ENCODE results near the gene SDK1. TPM values are rescaled to one million over a fixed set of nuclear protein-coding genes. Genes with fewer than 3 reads are reported as not detected.

SDK1 gene
- total and polyA plus RNA-seq, 2 of the 8 experiments (the other 6 are each of a cell fraction or from before 2014, with no cell fraction given): 3.3 to 7.2 TPM

DNA sequence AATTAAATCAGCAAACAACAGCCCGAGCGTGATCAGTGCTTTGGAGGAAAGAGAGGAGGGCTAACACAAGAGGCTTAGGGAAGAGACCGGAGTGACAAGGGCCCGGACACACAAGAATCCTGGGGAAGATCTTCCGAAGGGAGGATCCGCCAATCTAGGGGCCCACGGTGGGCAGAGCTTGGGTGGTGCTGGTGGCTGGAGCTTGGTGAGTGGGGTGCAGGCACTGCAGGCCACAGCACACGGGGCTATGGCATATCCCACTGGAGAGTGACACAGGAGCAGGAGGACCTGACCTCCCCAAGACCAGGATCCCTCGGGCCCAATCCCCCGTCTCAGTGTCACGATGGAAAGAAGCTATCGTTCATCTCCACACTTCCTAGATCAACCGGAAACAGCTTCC is 909.8 kb downstream of the SDK1 start:
- Histone ChIP-seq H3K4me2 (ENCODE audit: insufficient read depth in 1 of 2, low read depth in 2 of 2, low read length in 2 of 2) (no peak overlapping the region), H2BK15ac (ENCODE audit: low read length) (no peak overlapping the region), H2BK12ac (ENCODE audit: low read depth, low read length) (no peak overlapping the region), H3K9me3 (ENCODE audit: insufficient read depth in 2 of 2, low read depth in 1 of 2, low read length in 1 of 2) (no peaks in the 10 kb centered on the region), H3K14ac (ENCODE audit: insufficient read length) (no peak overlapping the region), H3K27ac (ENCODE audit: low read depth, low read length) (no peak overlapping the region), H3K18ac (ENCODE audit: extremely low read depth, low read length) (no peak overlapping the region), H3K9ac (replicated peaks in 1 of 4; ENCODE audit: extremely low read depth in 1 of 4, low read depth in 3 of 4, low read length in 3 of 4) (no peak overlapping the region), H3K23me2 (ENCODE audit: low read depth, low read length) (no peaks in the 10 kb centered on the region; the same call in 1 of the 2 replicates), H4K91ac (replicated peaks; ENCODE audit: insufficient read length, low read length) (no peak overlapping the region), H2AK5ac (ENCODE audit: low read depth, low read length) (no peak overlapping the region), H2AFZ (ENCODE audit: low read length) (no peak overlapping the region), H3K4me1 (replicated peaks in 1 of 4; ENCODE audit: control insufficient read depth in 3 of 4, insufficient read depth in 4 of 4, low read length in 3 of 4) (no peaks in the 10 kb centered on the region; a peak in 1 of 7 replicates), H3K4me3 (ENCODE audit: extremely low read depth in 1 of 4, insufficient read depth in 2 of 4, low read depth in 3 of 4, low read length in 4 of 4) (no peak overlapping the region), H2BK120ac (replicated peaks; ENCODE audit: low read depth, low read length) (no peak overlapping the region), H3K79me2 (ENCODE audit: control insufficient read depth in 1 of 2, insufficient read depth in 2 of 2, low read length in 2 of 2) (no peaks in the 10 kb centered on the region), H2BK20ac (ENCODE audit: low read length) (no peak overlapping the region), H3K79me1 (ENCODE audit: low read depth, low read length) (no peaks in the 10 kb centered on the region), H4K5ac (ENCODE audit: insufficient read length, low read depth, low read length) (no peak overlapping the region), H3K36me3 (ENCODE audit: control insufficient read depth in 2 of 4, insufficient read depth in 4 of 4, low read length in 3 of 4) (no peaks in the 10 kb centered on the region), H4K20me1 (replicated peaks in 1 of 2; ENCODE audit: control insufficient read depth in 1 of 2, insufficient read depth in 2 of 2, low read length in 2 of 2) (no peaks in the 10 kb centered on the region), H4K8ac (ENCODE audit: extremely low read depth, insufficient read depth, low read length) (no peak overlapping the region), H3K27me3 (replicated peaks in 1 of 4; ENCODE audit: control insufficient read depth in 3 of 4, extremely low read depth in 1 of 4, insufficient read depth in 3 of 4, low read length in 3 of 4) (no peaks in the 10 kb centered on the region; a peak in 1 of 7 replicates), H2BK5ac (ENCODE audit: low read depth, low read length) (no peak overlapping the region), H3K23ac (ENCODE audit: insufficient read length) (no peak overlapping the region), H3K56ac (replicated peaks; ENCODE audit: insufficient read length, low read depth, low read length) (no peak overlapping the region), H3K4ac (replicated peaks; ENCODE audit: insufficient read length, low read depth, low read length) (no peak overlapping the region)
- no peak for DNase-seq (ENCODE audit: low read depth in 1 of 2, low spot score in 2 of 2)
- no peak for FAIRE-seq
- WGBS, 2 experiments (ENCODE audit: extremely low coverage in 1 of 2, insufficient coverage in 1 of 2, insufficient read length in 1 of 2, insufficient replicate concordance in 2 of 2, low coverage in 1 of 2, low lambda C conversion rate in 2 of 2, missing lambda C conversion rate in 1 of 2): 90% methylated on average over 13 of the region's 13 CpGs; no CpG with 5 or more reads in 1 of the 2 experiments
- POLR2A ChIA-PET (ENCODE audit: partially characterized antibody): no interaction called here
- CTCF ChIA-PET (ENCODE audit: partially characterized antibody): interaction anchor here (1.6 kb wide), 1 partner anchor 16 kb away, joined by 5 read pairs; no protein-coding TSS in a partner anchor
- no peak for TF ChIP-seq CTBP2 (IDR thresholded peaks at IDR 0.05; ENCODE audit: borderline replicate concordance, insufficient read depth, insufficient read length, low read length)
- no peak for TF ChIP-seq TBP (IDR thresholded peaks at IDR 0.05; ENCODE audit: low read depth, low read length)
- TF ChIP-seq TEAD4 (IDR thresholded peaks at IDR 0.05; ENCODE audit: low read depth, low read length): no peak
- no peak for TF ChIP-seq KDM1A (IDR thresholded peaks at IDR 0.05; ENCODE audit: borderline replicate concordance, low read length)
- no peak for TF ChIP-seq POLR2AphosphoS5 (IDR thresholded peaks at IDR 0.05; ENCODE audit: low read depth, low read length)
- TF ChIP-seq SIX5 (IDR thresholded peaks at IDR 0.05; ENCODE audit: low read depth, low read length): no peak
- TF ChIP-seq, protein P1, sequence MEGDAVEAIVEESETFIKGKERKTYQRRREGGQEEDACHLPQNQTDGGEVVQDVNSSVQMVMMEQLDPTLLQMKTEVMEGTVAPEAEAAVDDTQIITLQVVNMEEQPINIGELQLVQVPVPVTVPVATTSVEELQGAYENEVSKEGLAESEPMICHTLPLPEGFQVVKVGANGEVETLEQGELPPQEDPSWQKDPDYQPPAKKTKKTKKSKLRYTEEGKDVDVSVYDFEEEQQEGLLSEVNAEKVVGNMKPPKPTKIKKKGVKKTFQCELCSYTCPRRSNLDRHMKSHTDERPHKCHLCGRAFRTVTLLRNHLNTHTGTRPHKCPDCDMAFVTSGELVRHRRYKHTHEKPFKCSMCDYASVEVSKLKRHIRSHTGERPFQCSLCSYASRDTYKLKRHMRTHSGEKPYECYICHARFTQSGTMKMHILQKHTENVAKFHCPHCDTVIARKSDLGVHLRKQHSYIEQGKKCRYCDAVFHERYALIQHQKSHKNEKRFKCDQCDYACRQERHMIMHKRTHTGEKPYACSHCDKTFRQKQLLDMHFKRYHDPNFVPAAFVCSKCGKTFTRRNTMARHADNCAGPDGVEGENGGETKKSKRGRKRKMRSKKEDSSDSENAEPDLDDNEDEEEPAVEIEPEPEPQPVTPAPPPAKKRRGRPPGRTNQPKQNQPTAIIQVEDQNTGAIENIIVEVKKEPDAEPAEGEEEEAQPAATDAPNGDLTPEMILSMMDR (IDR thresholded peaks at IDR 0.05; ENCODE audit: control extremely low read depth in 1 of 3, insufficient read depth in 1 of 3, low read depth in 1 of 3, low read length in 3 of 3): no peak
- no peak for TF ChIP-seq BCL11A (IDR thresholded peaks at IDR 0.05; ENCODE audit: low read depth in 2 of 2, low read length in 2 of 2)
- no peak for TF ChIP-seq RBBP5 (IDR thresholded peaks at IDR 0.05; ENCODE audit: borderline replicate concordance, low read depth, low read length)
- TF ChIP-seq HDAC6 (IDR thresholded peaks at IDR 0.05; ENCODE audit: low read depth, low read length): no peak
- TF ChIP-seq GTF2F1 (IDR thresholded peaks at IDR 0.05; ENCODE audit: borderline replicate concordance, low read depth, low read length): no peak
- no peak for TF ChIP-seq POU5F1 (IDR thresholded peaks at IDR 0.05; ENCODE audit: low read depth, low read length)
- TF ChIP-seq CHD1 (IDR thresholded peaks at IDR 0.05; ENCODE audit: low read depth, low read length): no peak
